ENCODE data around the gene MTMR10.
A peak's percentile ranks its signal among the peaks of the same experiment; 100 is the strongest.

Gene MTMR10

GRCh38 chr15:30991255-30992235, at the start of gene MTMR10:
MTMR10 (minus strand) TSS chr15:30991628; CDS start chr15:30991506, 122 bp downstream.
- DNase-seq (ENCODE audit: extremely low read depth in 1 of 2, low read depth in 1 of 2), result peak; percentile 39 to 64

GRCh38 chr15:31040611-31041010, 49.2 kb upstream of the MTMR10 start:
- no peak for DNase-seq (ENCODE audit: extremely low read depth in 1 of 2, low read depth in 1 of 2)

GRCh38 chr15:31039961-31040360, 48.5 kb upstream of the MTMR10 start:
- DNase-seq (ENCODE audit: extremely low read depth in 1 of 2, low read depth in 1 of 2), result no peak

GRCh38 chr15:31037731-31038477, 46.5 kb upstream of the MTMR10 start:
- no peak for DNase-seq (ENCODE audit: extremely low read depth in 1 of 2, low read depth in 1 of 2)

GRCh38 chr15:31036783-31037182, 45.4 kb upstream of the MTMR10 start:
- no peak for DNase-seq (ENCODE audit: extremely low read depth in 1 of 2, low read depth in 1 of 2)

GRCh38 chr15:31035610-31036009, 44.2 kb upstream of the MTMR10 start:
- no peak for DNase-seq (ENCODE audit: extremely low read depth in 1 of 2, low read depth in 1 of 2)

GRCh38 chr15:31034152-31034551, 42.7 kb upstream of the MTMR10 start:
- DNase-seq (ENCODE audit: extremely low read depth in 1 of 2, low read depth in 1 of 2), result no peak

- DNase-seq (ENCODE audit: extremely low read depth in 1 of 2, low read depth in 1 of 2), result no peak
These were observed 41.5 kb upstream of the MTMR10 start for GRCh38 chr15:31032961-31033371.

GRCh38 chr15:31031471-31032067, 40.1 kb upstream of the MTMR10 start:
- no peak for DNase-seq (ENCODE audit: extremely low read depth in 1 of 2, low read depth in 1 of 2)

GRCh38 chr15:31027910-31028578, 36.6 kb upstream of the MTMR10 start:
- DNase-seq (ENCODE audit: extremely low read depth in 1 of 2, low read depth in 1 of 2), result no peak

- no peak for DNase-seq (ENCODE audit: extremely low read depth in 1 of 2, low read depth in 1 of 2)
These were observed 34.6 kb upstream of the MTMR10 start for GRCh38 chr15:31025996-31026395.

GRCh38 chr15:31024979-31025378, 33.6 kb upstream of the MTMR10 start:
- no peak for DNase-seq (ENCODE audit: extremely low read depth in 1 of 2, low read depth in 1 of 2)

GRCh38 chr15:31024330-31024729, 32.9 kb upstream of the MTMR10 start:
- DNase-seq (ENCODE audit: extremely low read depth in 1 of 2, low read depth in 1 of 2), result no peak

- DNase-seq (ENCODE audit: extremely low read depth in 1 of 2, low read depth in 1 of 2), result no peak
These were observed 32.4 kb upstream of the MTMR10 start for GRCh38 chr15:31023841-31024240.

GRCh38 chr15:31021067-31021665, 29.7 kb upstream of the MTMR10 start:
- no peak for DNase-seq (ENCODE audit: extremely low read depth in 1 of 2, low read depth in 1 of 2)

GRCh38 chr15:31020542-31020941, 29.1 kb upstream of the MTMR10 start:
- DNase-seq (ENCODE audit: extremely low read depth in 1 of 2, low read depth in 1 of 2), result no peak

GRCh38 chr15:31019986-31020385, 28.6 kb upstream of the MTMR10 start:
- DNase-seq (ENCODE audit: extremely low read depth in 1 of 2, low read depth in 1 of 2), result no peak

GRCh38 chr15:31017311-31017710, 25.9 kb upstream of the MTMR10 start:
- no peak for DNase-seq (ENCODE audit: extremely low read depth in 1 of 2, low read depth in 1 of 2)

- DNase-seq (ENCODE audit: extremely low read depth in 1 of 2, low read depth in 1 of 2), result no peak
These were observed 25.1 kb upstream of the MTMR10 start for GRCh38 chr15:31016446-31016915.

GRCh38 chr15:31014608-31014925, 23.1 kb upstream of the MTMR10 start:
- DNase-seq (ENCODE audit: extremely low read depth in 1 of 2, low read depth in 1 of 2), result no peak

Data from stimulated activated CD8-positive, alpha-beta memory T cell treated with anti-CD3 and anti-CD28 coated beads, Interleukin-7, amount 100 ng/mL, for 48 hours (primary cell).